PC-9 (cell line): ENCODE data around the gene SHISA6. TPM values are rescaled to one million over a fixed set of nuclear protein-coding genes. Genes with fewer than 3 reads are reported as not detected.

Experiments
- BruUV-seq: library from RNA; stranded (reverse); fragments of 400-500 nt; replicated peaks from 2 replicates; lab custom pipeline; 2021; lab: Mats Ljungman, UMichigan
- CTCF ChIA-PET: fragments of 300-600 bp; sonication (Branson Sonifier 250); formaldehyde crosslinking; loops from one replicate; lab custom pipeline; 2022; ENCODE audit warnings: antibody characterized with exemption; lab: Charles Lee
- POLR2A ChIA-PET: fragments of 300-600 bp; sonication (Branson Sonifier 250); formaldehyde crosslinking; loops from one replicate; lab custom pipeline; 2022; ENCODE audit warnings: antibody characterized with exemption; ENCODE audit not compliant: unreplicated experiment; lab: Charles Lee
- DNase-seq, 2 experiments: peaks; one replicate each; pipeline versions ENCODE4 v3.0.0 to v3.0.0-alpha.2; 2015 to 2022; ENCODE audit warnings: mixed read lengths in 1 of 2
- H2AFZ ChIP-seq: fragments of 200-600 bp; sonication (generic); 2 replicates; pipeline ENCODE4 v1.8.1; 2017; ENCODE audit warnings: antibody characterized with exemption
- H3F3A ChIP-seq: fragments of 200-600 bp; sonication (generic); 2 replicates; pipeline ENCODE4 v1.8.1; 2017; ENCODE audit warnings: antibody characterized with exemption, mild to moderate bottlenecking, low read depth; ENCODE audit not compliant: insufficient read depth
- H3K27ac ChIP-seq: fragments of 200-600 bp; sonication (generic); 2 replicates; pipeline ENCODE4 v1.6.1; 2016; ENCODE audit warnings: mixed run types
- H3K27me3 ChIP-seq: fragments of 200-600 bp; sonication (generic); 2 replicates; pipeline ENCODE4 v1.6.1; 2016; ENCODE audit warnings: low read depth, mixed run types; ENCODE audit not compliant: insufficient read depth
- H3K36me3 ChIP-seq: fragments of 200-600 bp; sonication (generic); 2 replicates; pipeline ENCODE4 v1.6.1; 2016; ENCODE audit warnings: low read depth, mixed run types
- H3K4me1 ChIP-seq: fragments of 200-600 bp; sonication (generic); replicated peaks from 2 replicates; pipeline ENCODE4 v1.6.1; 2016; ENCODE audit warnings: mixed run types; ENCODE audit not compliant: insufficient read depth
- H3K4me2 ChIP-seq: fragments of 200-600 bp; sonication (generic); 2 replicates; pipeline ENCODE4 v1.6.1; 2017; ENCODE audit warnings: mixed run types
- H3K4me3 ChIP-seq: fragments of 200-600 bp; sonication (generic); 2 replicates; pipeline ENCODE4 v1.6.1; 2016; ENCODE audit warnings: mixed run types
- H3K79me2 ChIP-seq: fragments of 200-600 bp; sonication (generic); 2 replicates; pipeline ENCODE4 v1.6.1; 2017; ENCODE audit warnings: low read depth, mixed run types
- H3K9me2 ChIP-seq: fragments of 200-600 bp; sonication (generic); 2 replicates; pipeline ENCODE4 v1.8.1; 2017; ENCODE audit warnings: mild to moderate bottlenecking; ENCODE audit not compliant: insufficient read depth
- H3K9me3 ChIP-seq: fragments of 200-600 bp; sonication (generic); 2 replicates; pipeline ENCODE4 v1.8.1; 2016; ENCODE audit warnings: low read depth; ENCODE audit not compliant: insufficient read depth
- H4K20me1 ChIP-seq: fragments of 200-600 bp; sonication (generic); 2 replicates; pipeline ENCODE4 v1.8.1; 2017; ENCODE audit not compliant: insufficient read depth
- CTCF ChIP-seq: fragments of 200-600 bp; sonication (generic); conservative IDR thresholded peaks from 2 replicates; pipeline ENCODE4 v1.6.1; 2017; ENCODE audit warnings: mixed run types, antibody characterized with exemption, mild to moderate bottlenecking, moderate library complexity
- EZH2 ChIP-seq: fragments of 200-600 bp; sonication (generic); IDR thresholded peaks from 2 replicates; pipeline ENCODE4 v1.8.0; 2017; ENCODE audit warnings: antibody characterized with exemption, low read depth
- intact Hi-C: fragments of 100-400 bp; cut with micrococcal nuclease; formaldehyde crosslinking; loops from one replicate; pipeline ENCODE4 v1.10.0; 2022; ENCODE audit not compliant: unreplicated experiment
- total RNA-seq: library from RNA; stranded (reverse); gene quantifications from 2 replicates; pipeline ENCODE4 v1.2.3, GENCODE V29; 2021

SHISA6 gene
- total RNA-seq, 1 experiment from 2014 or later = not detected

DNA sequence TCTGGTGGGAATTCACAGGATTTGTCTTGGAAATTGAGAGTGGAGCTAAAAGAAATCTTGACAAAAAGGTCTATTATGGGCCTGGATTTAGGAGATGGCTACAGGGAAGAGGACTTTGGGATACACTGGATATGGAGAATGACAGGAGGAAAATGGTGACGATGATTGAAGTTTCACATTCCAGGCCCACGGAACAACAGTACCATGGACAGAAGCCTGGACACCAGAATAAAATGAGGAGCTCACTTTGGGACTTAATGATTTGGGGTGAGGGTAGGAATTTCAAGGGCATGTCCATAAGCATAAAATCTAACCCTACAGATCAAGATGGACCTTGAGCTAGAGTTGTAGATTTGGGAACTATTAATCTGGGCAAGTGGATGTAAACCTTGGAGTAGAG is 309.4 kb downstream of the SHISA6 start:
- no peak for DNase-seq
- Histone ChIP-seq H3K79me2 (no peaks in the 10 kb centered on the region), H4K20me1 (no peaks in the 10 kb centered on the region), H3K4me2 (no peak overlapping the region), H3K27ac (no peak overlapping the region), H2AFZ (no peak overlapping the region), H3K4me3 (no peak overlapping the region), H3K36me3 (no peaks in the 10 kb centered on the region), H3F3A (no peaks in the 10 kb centered on the region), H3K4me1 (no peaks in the 10 kb centered on the region), H3K9me3 (no peaks in the 10 kb centered on the region), H3K9me2 (no peaks in the 10 kb centered on the region), H3K27me3 (no peaks in the 10 kb centered on the region)
- intact Hi-C loops = no loop called here
- ChIA-PET CTCF (no interaction called here), POLR2A (no interaction called here)
- BruUV-seq = no TSS peak
- TF ChIP-seq EZH2 (no peak), CTCF (no peak)

GRCh38 chr17:11551442-11551841 is 310.4 kb downstream of the SHISA6 start:
- Histone ChIP-seq H3K27ac (no peak overlapping the region), H3K27me3 (no peaks in the 10 kb centered on the region), H3K4me2 (no peak overlapping the region), H2AFZ (no peak overlapping the region), H3K4me3 (no peak overlapping the region), H3K9me2 (no peaks in the 10 kb centered on the region), H3K9me3 (no peaks in the 10 kb centered on the region), H3K36me3 (no peaks in the 10 kb centered on the region), H3K79me2 (no peaks in the 10 kb centered on the region), H4K20me1 (no peaks in the 10 kb centered on the region), H3F3A (no peaks in the 10 kb centered on the region), H3K4me1 (no peaks in the 10 kb centered on the region)
- intact Hi-C loops = no loop called here
- POLR2A ChIA-PET = no interaction called here
- TF ChIP-seq CTCF (no peak), EZH2 (no peak)
- DNase-seq = no peak
- CTCF ChIA-PET = no interaction called here
- no TSS peak for BruUV-seq

GRCh38 chr17:11553135-11553534 is 312.1 kb downstream of the SHISA6 start:
- H3K79me2 ChIP-seq = no peaks in the 10 kb centered on the region
- no peaks in the 10 kb centered on the region for H3K36me3 ChIP-seq
- BruUV-seq = no TSS peak
- POLR2A ChIA-PET = no interaction called here
- H3K9me3 ChIP-seq = no peaks in the 10 kb centered on the region
- intact Hi-C loops = no loop called here
- no peak overlapping the region for H3K4me3 ChIP-seq
- peaks cover 8% of the 10 kb centered on the region; the same call in 1 of the 2 replicates for H3K27me3 ChIP-seq
- H3K4me1 ChIP-seq = no peaks in the 10 kb centered on the region
- H4K20me1 ChIP-seq = no peaks in the 10 kb centered on the region
- no peak overlapping the region for H3K27ac ChIP-seq
- no peak overlapping the region for H3K4me2 ChIP-seq
- H3K9me2 ChIP-seq = no peaks in the 10 kb centered on the region
- CTCF ChIA-PET = no interaction called here
- TF ChIP-seq CTCF (no peak), EZH2 (no peak)
- H3F3A ChIP-seq = no peaks in the 10 kb centered on the region
- no peak overlapping the region for H2AFZ ChIP-seq
- DNase-seq = no peak
